ENCODE measurements around the gene ACTL8.

ACTL8 gene

DNA sequence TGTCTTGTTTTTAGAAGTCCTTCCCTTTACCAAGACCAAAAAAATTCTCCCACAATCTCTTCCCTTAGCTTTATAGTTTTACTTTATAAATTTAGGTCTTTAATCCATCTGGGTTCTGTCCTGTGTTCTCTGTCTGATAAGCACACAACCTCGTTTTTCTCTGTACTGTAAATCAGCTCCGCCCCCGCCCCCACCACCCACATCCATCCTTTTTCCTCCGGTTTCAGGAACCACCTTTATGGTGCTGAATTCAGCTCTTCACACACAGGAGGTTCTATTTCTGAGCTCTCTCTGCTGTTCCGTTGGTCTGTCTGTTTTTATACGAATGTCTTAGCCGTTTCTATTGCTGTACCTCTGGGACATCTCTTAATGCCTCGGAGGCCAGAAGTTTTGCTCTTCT, 44.5 kb downstream of the ACTL8 start:
- H3K9me3 Mint-ChIP-seq, result no peaks in the 10 kb centered on the region
- no peak overlapping the region for H3K4me3 Mint-ChIP-seq
- no peaks in the 10 kb centered on the region for H3K36me3 Mint-ChIP-seq (ENCODE audit: insufficient read depth)
- ATAC-seq (replicated peaks; ENCODE audit: extremely low read depth, poor library complexity, severe bottlenecking), result no peak
- H3K4me1 Mint-ChIP-seq, result no peaks in the 10 kb centered on the region
- DNase-seq (ENCODE audit: low spot score in 2 of 2), result no peak
- H3K27me3 Mint-ChIP-seq, result peaks cover 59% of the 10 kb centered on the region
- H3K27ac Mint-ChIP-seq (ENCODE audit: low read depth), result no peak overlapping the region

DNA sequence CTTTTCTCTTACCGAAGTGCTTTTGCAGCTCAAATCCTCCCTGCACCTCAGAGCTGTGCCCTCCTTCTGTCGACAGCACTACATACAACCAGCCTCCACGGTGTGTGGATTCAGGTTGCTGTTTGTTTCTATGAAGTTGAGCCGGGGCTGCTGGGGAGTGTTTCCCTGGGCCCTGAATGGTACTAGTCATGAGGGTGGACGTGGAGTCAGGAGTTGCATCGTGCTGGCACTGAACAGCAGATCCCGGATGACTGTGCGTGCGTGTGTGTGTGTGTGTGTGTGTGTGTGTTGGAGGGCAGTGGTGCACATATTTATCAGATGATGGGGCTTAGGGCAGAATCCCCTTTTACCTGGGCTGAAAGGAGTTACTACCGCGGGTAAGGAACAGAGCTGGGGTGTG, 47.0 kb downstream of the ACTL8 start:
- DNase-seq (ENCODE audit: low spot score in 2 of 2) (no peak), ATAC-seq (replicated peaks; ENCODE audit: extremely low read depth, poor library complexity, severe bottlenecking) (no peak)
- H3K27me3 Mint-ChIP-seq, result peaks cover 65% of the 10 kb centered on the region
- no peak overlapping the region for H3K27ac Mint-ChIP-seq (ENCODE audit: low read depth)
- no peaks in the 10 kb centered on the region for H3K36me3 Mint-ChIP-seq (ENCODE audit: insufficient read depth)
- H3K4me3 Mint-ChIP-seq, result no peak overlapping the region
- no peaks in the 10 kb centered on the region for H3K4me1 Mint-ChIP-seq
- no peaks in the 10 kb centered on the region for H3K9me3 Mint-ChIP-seq

- no peak for ATAC-seq (replicated peaks; ENCODE audit: extremely low read depth, poor library complexity, severe bottlenecking)
- Mint-ChIP-seq H3K36me3 (ENCODE audit: insufficient read depth) (no peaks in the 10 kb centered on the region), H3K9me3 (no peaks in the 10 kb centered on the region)
Observed at GRCh38 chr1:17802945-17803344, 47.8 kb downstream of the ACTL8 start.

DNA sequence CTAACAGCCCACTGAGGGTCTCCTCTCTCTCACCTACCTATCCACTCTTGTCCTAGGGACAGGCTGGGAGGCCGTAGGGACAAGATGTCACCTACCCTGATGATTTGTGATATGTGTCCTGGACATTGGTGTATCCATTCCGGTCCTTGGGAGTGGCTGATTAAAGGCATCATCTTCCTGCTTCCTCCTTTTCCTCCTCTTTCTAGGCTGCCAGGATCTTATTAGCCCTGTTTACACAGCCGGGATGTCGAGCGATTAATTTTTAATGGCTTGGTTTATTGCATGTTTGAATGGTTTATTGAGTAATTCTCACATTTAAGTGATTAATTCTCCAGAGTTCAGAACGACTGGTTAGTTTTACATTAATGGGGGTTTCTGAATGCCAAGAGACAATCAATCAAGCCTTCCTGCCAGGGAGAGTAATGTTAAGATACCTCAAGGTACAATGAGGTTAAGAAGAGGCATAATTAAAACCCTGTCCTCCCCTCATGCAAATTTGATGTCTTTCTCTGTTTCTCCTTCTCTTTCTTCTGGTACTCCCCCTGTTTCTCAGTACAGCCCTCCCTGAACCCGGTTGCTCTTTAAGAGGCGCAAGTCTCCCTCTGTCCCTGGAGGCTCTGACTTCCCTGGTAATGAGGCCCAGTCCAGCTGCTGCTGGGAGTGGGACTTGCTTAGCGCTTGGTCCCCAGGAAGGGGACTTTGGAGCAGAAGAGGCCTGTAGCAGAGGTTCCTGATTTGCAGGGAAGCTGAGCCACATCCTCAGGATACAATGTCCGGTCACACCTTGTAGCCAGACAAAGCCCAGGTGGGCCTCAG, 50.9 kb downstream of the ACTL8 start:
- ATAC-seq (replicated peaks; ENCODE audit: extremely low read depth, poor library complexity, severe bottlenecking) (no peak), DNase-seq (ENCODE audit: low spot score in 2 of 2) (no peak)
- Mint-ChIP-seq H3K4me1 (no peaks in the 10 kb centered on the region), H3K27ac (ENCODE audit: low read depth) (no peak overlapping the region), H3K36me3 (ENCODE audit: insufficient read depth) (no peaks in the 10 kb centered on the region), H3K27me3 (peaks cover 40% of the 10 kb centered on the region), H3K4me3 (no peak overlapping the region), H3K9me3 (no peaks in the 10 kb centered on the region)

More at GRCh38 chr1:17802945-17803344, 47.8 kb downstream of the ACTL8 start:
- Mint-ChIP-seq H3K27me3 (peaks cover 63% of the 10 kb centered on the region), H3K4me1 (no peaks in the 10 kb centered on the region), H3K27ac (ENCODE audit: low read depth) (no peak overlapping the region), H3K4me3 (no peak overlapping the region)
- DNase-seq (ENCODE audit: low spot score in 2 of 2), result no peak

DNA sequence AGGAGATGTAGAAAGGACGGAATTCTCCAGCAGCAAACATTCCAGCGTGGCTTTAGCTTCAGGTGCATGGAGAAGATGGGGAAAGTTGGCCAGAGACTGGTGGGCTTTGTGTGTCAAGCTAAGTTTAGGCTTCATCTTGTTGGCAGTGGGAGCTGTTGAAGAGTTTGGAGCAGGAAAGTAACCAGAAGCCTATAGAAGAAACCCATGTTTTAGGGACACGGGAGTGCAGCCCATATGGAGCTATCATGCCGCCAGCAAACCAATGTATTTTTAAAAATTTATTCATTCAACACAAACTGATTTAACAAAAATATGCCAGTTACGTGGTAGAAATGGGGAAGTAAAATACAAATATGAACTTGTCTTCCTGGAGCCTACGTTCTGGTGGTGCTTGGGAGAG, 53.7 kb downstream of the ACTL8 start:
- Mint-ChIP-seq H3K4me1 (no peaks in the 10 kb centered on the region), H3K27ac (ENCODE audit: low read depth) (no peak overlapping the region), H3K36me3 (ENCODE audit: insufficient read depth) (no peaks in the 10 kb centered on the region), H3K9me3 (no peaks in the 10 kb centered on the region), H3K27me3 (peaks cover 34% of the 10 kb centered on the region), H3K4me3 (no peak overlapping the region)
- ATAC-seq (replicated peaks; ENCODE audit: extremely low read depth, poor library complexity, severe bottlenecking) (no peak), DNase-seq (ENCODE audit: low spot score in 2 of 2) (no peak)

DNA sequence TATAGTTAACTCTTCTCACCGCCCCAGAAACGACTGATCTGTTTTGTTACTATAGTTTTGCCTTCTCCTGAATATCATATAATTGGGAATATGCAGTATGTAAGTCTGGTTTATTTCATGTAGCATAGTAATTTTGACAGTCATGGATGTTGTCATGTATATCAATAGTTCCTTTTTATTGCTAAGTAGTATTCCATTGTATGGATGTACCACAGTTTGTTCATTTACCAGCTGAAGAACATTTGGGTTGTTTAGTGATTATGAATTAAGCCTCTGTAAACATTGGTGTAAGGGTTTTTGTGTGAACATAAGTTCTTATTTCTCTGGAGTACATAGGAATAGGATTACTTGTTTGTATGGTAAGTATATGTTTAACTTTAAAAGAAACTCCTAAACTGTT, 55.5 kb downstream of the ACTL8 start:
- Mint-ChIP-seq H3K4me1 (no peaks in the 10 kb centered on the region), H3K27me3 (peaks cover 29% of the 10 kb centered on the region), H3K4me3 (no peak overlapping the region), H3K9me3 (no peaks in the 10 kb centered on the region), H3K36me3 (ENCODE audit: insufficient read depth) (no peaks in the 10 kb centered on the region), H3K27ac (ENCODE audit: low read depth) (no peak overlapping the region)
- no peak for ATAC-seq (replicated peaks; ENCODE audit: extremely low read depth, poor library complexity, severe bottlenecking)
- no peak for DNase-seq (ENCODE audit: low spot score in 2 of 2)

- Mint-ChIP-seq H3K4me1 (no peaks in the 10 kb centered on the region), H3K9me3 (peaks cover 4% of the 10 kb centered on the region), H3K4me3 (no peak overlapping the region), H3K27ac (ENCODE audit: low read depth) (no peak overlapping the region), H3K27me3 (peaks cover 35% of the 10 kb centered on the region), H3K36me3 (ENCODE audit: insufficient read depth) (peaks cover 2% of the 10 kb centered on the region)
- ATAC-seq (replicated peaks; ENCODE audit: extremely low read depth, poor library complexity, severe bottlenecking), result no peak
- no peak for DNase-seq (ENCODE audit: low spot score in 2 of 2)
Observed at GRCh38 chr1:17816511-17816910, 61.4 kb downstream of the ACTL8 start.

GRCh38 chr1:17819129-17819802, 64.1 kb downstream of the ACTL8 start:
- Mint-ChIP-seq H3K27ac (ENCODE audit: low read depth) (no peak overlapping the region), H3K27me3 (peaks cover 47% of the 10 kb centered on the region), H3K4me1 (no peaks in the 10 kb centered on the region), H3K9me3 (peaks cover 4% of the 10 kb centered on the region), H3K4me3 (no peak overlapping the region), H3K36me3 (ENCODE audit: insufficient read depth) (peaks cover 2% of the 10 kb centered on the region)
- no peak for ATAC-seq (replicated peaks; ENCODE audit: extremely low read depth, poor library complexity, severe bottlenecking)
- no peak for DNase-seq (ENCODE audit: low spot score in 2 of 2)

DNA sequence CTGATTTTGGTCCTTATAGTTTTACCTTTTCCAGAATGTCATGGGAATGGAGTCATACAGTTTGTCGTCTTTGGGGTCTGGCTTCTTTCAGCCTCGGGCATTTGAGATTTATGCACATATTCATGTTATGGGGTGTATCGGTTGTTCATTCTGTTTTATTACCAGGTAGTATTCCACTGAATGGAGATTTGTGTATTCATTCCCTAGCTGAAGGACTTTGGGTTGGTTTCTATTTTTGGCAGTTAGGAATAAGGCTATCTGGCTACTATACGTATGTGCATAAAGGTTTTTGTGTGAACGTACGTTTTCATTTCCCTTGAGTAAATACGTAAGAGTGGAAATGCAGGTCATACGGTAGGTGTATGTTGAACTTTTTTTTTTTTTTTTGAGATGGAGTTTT, 65.1 kb downstream of the ACTL8 start:
- DNase-seq (ENCODE audit: low spot score in 2 of 2) (no peak), ATAC-seq (replicated peaks; ENCODE audit: extremely low read depth, poor library complexity, severe bottlenecking) (no peak)
- Mint-ChIP-seq H3K27me3 (peaks cover 54% of the 10 kb centered on the region), H3K9me3 (peaks cover 4% of the 10 kb centered on the region), H3K4me1 (no peaks in the 10 kb centered on the region), H3K36me3 (ENCODE audit: insufficient read depth) (peaks cover 2% of the 10 kb centered on the region), H3K4me3 (no peak overlapping the region), H3K27ac (ENCODE audit: low read depth) (no peak overlapping the region)

DNA sequence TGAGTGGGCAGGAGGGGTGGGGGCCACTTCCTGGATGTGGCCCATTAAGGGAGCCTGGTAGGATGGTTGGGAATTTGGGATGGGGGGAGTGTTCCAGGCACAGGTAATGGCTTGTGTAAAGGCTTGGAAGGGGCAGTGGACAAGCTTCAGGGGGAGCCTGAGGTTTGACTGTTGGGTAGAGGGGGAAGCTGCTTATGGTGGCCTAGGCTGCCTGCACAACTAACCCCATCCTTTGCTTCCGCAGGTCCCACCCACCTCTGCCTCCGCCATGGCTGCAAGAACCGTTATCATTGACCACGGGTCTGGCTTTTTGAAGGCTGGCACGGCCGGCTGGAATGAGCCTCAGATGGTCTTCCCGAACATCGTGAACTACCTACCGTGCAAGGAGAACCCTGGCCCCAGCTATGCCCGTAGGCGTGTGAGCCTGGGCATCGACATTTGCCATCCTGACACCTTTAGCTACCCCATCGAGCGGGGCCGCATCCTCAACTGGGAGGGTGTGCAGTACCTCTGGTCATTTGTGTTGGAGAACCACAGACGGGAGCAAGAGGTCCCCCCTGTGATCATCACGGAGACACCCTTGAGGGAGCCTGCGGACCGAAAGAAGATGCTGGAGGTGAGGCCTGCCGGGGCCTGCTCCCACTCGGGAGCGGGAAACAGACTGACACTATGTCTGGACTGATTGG, 67.8 kb downstream of the ACTL8 start:
- no peaks in the 10 kb centered on the region for H3K9me3 Mint-ChIP-seq
- no peaks in the 10 kb centered on the region for H3K4me1 Mint-ChIP-seq
- H3K36me3 Mint-ChIP-seq (ENCODE audit: insufficient read depth), result peaks cover 2% of the 10 kb centered on the region
- ATAC-seq (replicated peaks; ENCODE audit: extremely low read depth, poor library complexity, severe bottlenecking), result no peak
- H3K4me3 Mint-ChIP-seq, result no peak overlapping the region
- DNase-seq (ENCODE audit: low spot score in 2 of 2), result no peak
- peaks cover 75% of the 10 kb centered on the region for H3K27me3 Mint-ChIP-seq
- no peak overlapping the region for H3K27ac Mint-ChIP-seq (ENCODE audit: low read depth)

GRCh38 chr1:17825273-17826164, 70.4 kb downstream of the ACTL8 start:
- no peaks in the 10 kb centered on the region for H3K9me3 Mint-ChIP-seq
- no peak overlapping the region for H3K4me3 Mint-ChIP-seq
- ATAC-seq (replicated peaks; ENCODE audit: extremely low read depth, poor library complexity, severe bottlenecking) (no peak), DNase-seq (ENCODE audit: low spot score in 2 of 2) (no peak)
- H3K27me3 Mint-ChIP-seq, result peaks cover 88% of the 10 kb centered on the region
- no peak overlapping the region for H3K27ac Mint-ChIP-seq (ENCODE audit: low read depth)
- no peaks in the 10 kb centered on the region for H3K4me1 Mint-ChIP-seq
- no peaks in the 10 kb centered on the region for H3K36me3 Mint-ChIP-seq (ENCODE audit: insufficient read depth)

- ATAC-seq (replicated peaks; ENCODE audit: extremely low read depth, poor library complexity, severe bottlenecking) (no peak), DNase-seq (ENCODE audit: low spot score in 2 of 2) (no peak)
- H3K4me1 Mint-ChIP-seq, result no peaks in the 10 kb centered on the region
- no peak overlapping the region for H3K27ac Mint-ChIP-seq (ENCODE audit: low read depth)
- H3K4me3 Mint-ChIP-seq, result no peak overlapping the region
- H3K27me3 Mint-ChIP-seq, result peaks cover 88% of the 10 kb centered on the region
- H3K36me3 Mint-ChIP-seq (ENCODE audit: insufficient read depth), result no peaks in the 10 kb centered on the region
- no peaks in the 10 kb centered on the region for H3K9me3 Mint-ChIP-seq
Observed at GRCh38 chr1:17826165-17826488, 71.0 kb downstream of the ACTL8 start.

All from central memory CD8-positive, alpha-beta T cell (primary cell).